ENCODE measurements around the gene CCR1.
"Not testable (repeated sequence)": the region's sequence is repeated elsewhere in the genome, so short reads cannot be mapped to it uniquely, and the experiment has no call there.

The CCR1 gene

GRCh38 chr3:46209746-46210470 lies 1.8 kb upstream of the CCR1 start:
- H3K36me3 ChIP-seq (replicated peaks): no peaks in the 10 kb centered on the region
- TF ChIP-seq CTCF (IDR thresholded peaks at IDR 0.05; ENCODE audit: low read depth, low read length, missing control alignments): no peak
- in situ Hi-C loops (cut with HindIII; ENCODE audit: low pct_ligation_motif_present, low sequenced_read_pairs): no loop called here
- no peak overlapping the region for H3K27ac ChIP-seq
- DNase-seq: no peak
- peaks cover 3% of the 10 kb centered on the region for H3K27me3 ChIP-seq (replicated peaks)
- no peak overlapping the region for H3K4me3 ChIP-seq (ENCODE audit: low read depth, low read length)

GRCh38 chr3:46209053-46209452 lies 940 bp upstream of the CCR1 start:
- TF ChIP-seq CTCF (IDR thresholded peaks at IDR 0.05; ENCODE audit: low read depth, low read length, missing control alignments): no peak
- no peaks in the 10 kb centered on the region for H3K36me3 ChIP-seq (replicated peaks)
- DNase-seq: no peak
- peaks cover 3% of the 10 kb centered on the region for H3K27me3 ChIP-seq (replicated peaks)
- no peak overlapping the region for H3K4me3 ChIP-seq (ENCODE audit: low read depth, low read length)
- in situ Hi-C loops (cut with HindIII; ENCODE audit: low pct_ligation_motif_present, low sequenced_read_pairs): no loop called here
- no peak overlapping the region for H3K27ac ChIP-seq

- H3K4me3 ChIP-seq (ENCODE audit: low read depth, low read length); in situ Hi-C loops (cut with HindIII; ENCODE audit: low pct_ligation_motif_present, low sequenced_read_pairs): not testable (repeated sequence)
Observed at GRCh38 chr3:46207514-46207913, 599 bp downstream of the CCR1 start.

GRCh38 chr3:46206282-46207015 lies 1.7 kb downstream of the CCR1 start:
- Histone ChIP-seq H3K27ac (no peak overlapping the region), H3K27me3 (replicated peaks) (no peaks in the 10 kb centered on the region), H3K36me3 (replicated peaks) (no peaks in the 10 kb centered on the region), H3K4me3 (ENCODE audit: low read depth, low read length) (no peak overlapping the region)
- TF ChIP-seq CTCF (IDR thresholded peaks at IDR 0.05; ENCODE audit: low read depth, low read length, missing control alignments): no peak
- DNase-seq: no peak
- in situ Hi-C loops (cut with HindIII; ENCODE audit: low pct_ligation_motif_present, low sequenced_read_pairs): no loop called here

More at GRCh38 chr3:46207514-46207913, 599 bp downstream of the CCR1 start:
- not testable (repeated sequence) for H3K27me3 ChIP-seq (replicated peaks); H3K36me3 ChIP-seq (replicated peaks); DNase-seq; H3K27ac ChIP-seq

- Histone ChIP-seq H3K4me3 (ENCODE audit: low read depth, low read length) (no peak overlapping the region), H3K36me3 (replicated peaks) (no peaks in the 10 kb centered on the region), H3K27me3 (replicated peaks) (no peaks in the 10 kb centered on the region), H3K27ac (no peak overlapping the region)
- in situ Hi-C loops (cut with HindIII; ENCODE audit: low pct_ligation_motif_present, low sequenced_read_pairs): no loop called here
- DNase-seq: no peak
- TF ChIP-seq CTCF (IDR thresholded peaks at IDR 0.05; ENCODE audit: low read depth, low read length, missing control alignments): no peak
Observed at GRCh38 chr3:46205286-46205960, 2.7 kb downstream of the CCR1 start.

- in situ Hi-C loops (cut with HindIII; ENCODE audit: low pct_ligation_motif_present, low sequenced_read_pairs): no loop called here
- H3K36me3 ChIP-seq (replicated peaks): no peaks in the 10 kb centered on the region
- H3K27me3 ChIP-seq (replicated peaks): no peaks in the 10 kb centered on the region
- TF ChIP-seq CTCF (IDR thresholded peaks at IDR 0.05; ENCODE audit: low read depth, low read length, missing control alignments): no peak
- no peak overlapping the region for H3K27ac ChIP-seq
- DNase-seq: no peak
- no peak overlapping the region for H3K4me3 ChIP-seq (ENCODE audit: low read depth, low read length)
Observed at GRCh38 chr3:46203681-46204080, 4.4 kb downstream of the CCR1 start.
